Psoas muscle (tissue), 8 donors: ENCODE results near the gene CEMIP2. TPM values are rescaled to one million over a fixed set of nuclear protein-coding genes. Genes with fewer than 3 reads are reported as not detected.

Experiments
- ATAC-seq, 4 donors: fragments of 200-7000 bp; cut with Tn5 transposase; one replicate each; pipeline ENCODE4 v1.9.1; 2020; ENCODE audit warnings: moderate library complexity in 3 of 4, mild to moderate bottlenecking in 2 of 4
- DNase-seq, 2 donors: peaks; one replicate each; pipeline ENCODE4 v3.0.0-alpha.2; 2020
- H3K27ac ChIP-seq: fragments of 200-600 bp; one replicate; pipeline ENCODE4 v1.8.0; 2022
- H3K27me3 ChIP-seq, 3 donors: fragments of 200-600 bp in 1 of 3; one replicate each; pipeline versions ENCODE4 v1.6.1 to v1.8.0; 2013 to 2022; ENCODE audit warnings: low read length in 2 of 3, mild to moderate bottlenecking in 2 of 3, moderate library complexity in 1 of 3; ENCODE audit not compliant: insufficient read depth in 3 of 3
- H3K36me3 ChIP-seq, 2 donors: fragments of 200-600 bp in 1 of 2; one replicate each; pipeline versions ENCODE4 v1.6.1 to v1.8.0; 2013 to 2022; ENCODE audit warnings: low read depth in 1 of 2, mild to moderate bottlenecking in 1 of 2, moderate library complexity in 1 of 2; ENCODE audit not compliant: insufficient read depth in 1 of 2
- H3K4me1 ChIP-seq: fragments of 200-600 bp; one replicate; pipeline ENCODE4 v1.8.0; 2022
- H3K4me3 ChIP-seq: fragments of 200-600 bp; one replicate; pipeline ENCODE4 v1.8.0; 2022; ENCODE audit warnings: mild to moderate bottlenecking
- H3K9me3 ChIP-seq: fragments of 200-600 bp; one replicate; pipeline ENCODE4 v1.8.0; 2022
- CTCF ChIP-seq: fragments of 200-600 bp; IDR thresholded peaks from one replicate; pipeline ENCODE4 v1.8.0; 2022; ENCODE audit warnings: antibody characterized with exemption
- WGBS, 3 donors: extraction: QIAGEN DNeasy Blood & Tissue Kit; methylation state at CpG; one replicate each; pipeline versions ENCODE4 v1.1.6 to v1.1.7; 2013; 5-methylcytosine and 5-hydroxymethylcytosine counted together
- intact Hi-C, 2 donors: fragments of 100-400 bp; cut with DNase I; formaldehyde crosslinking; loops; one replicate each; pipeline versions ENCODE4 v1.11.0 to v1.14.2; 2022
- polyA plus RNA-seq, 3 donors: library from polyadenylated mRNA; stranded (reverse); fragments of 200-250 nt; gene quantifications; one replicate each; pipeline ENCODE4 v1.2.3, GENCODE V29; 2013
- total RNA-seq, 4 donors: library from RNA; stranded (reverse); fragmentation: NEBNext Ultra II Directional in 2 of 4; extraction: Animal tissue kit (Norgen Biotek cat#: 25700) in 2 of 4; gene quantifications; one replicate each; pipeline versions ENCODE4 v1.2.1 to v1.2.4, GENCODE V29; 2021 to 2023
- donor health status: healthy with polysubstance abuse.
- donor health status: DM: no; HTN: no; CAD: no; lungs with moderate emphysema.
- donor health status: Bipolar disorder and iron deficiency.
- donor health status: healthy.
- donor health status: DM: yes; HTN: yes; CAD: no.
- donor health status: DM: no; HTN: no; CAD: no.
- donor health status: DM: no; HTN: no; CAD: no.
- donor health status: DM: yes; HTN: yes; CAD: no.

The CEMIP2 gene
- total and polyA plus RNA-seq, 7 donors, result 5.9 to 20.3 (median 9.6) TPM

DNA sequence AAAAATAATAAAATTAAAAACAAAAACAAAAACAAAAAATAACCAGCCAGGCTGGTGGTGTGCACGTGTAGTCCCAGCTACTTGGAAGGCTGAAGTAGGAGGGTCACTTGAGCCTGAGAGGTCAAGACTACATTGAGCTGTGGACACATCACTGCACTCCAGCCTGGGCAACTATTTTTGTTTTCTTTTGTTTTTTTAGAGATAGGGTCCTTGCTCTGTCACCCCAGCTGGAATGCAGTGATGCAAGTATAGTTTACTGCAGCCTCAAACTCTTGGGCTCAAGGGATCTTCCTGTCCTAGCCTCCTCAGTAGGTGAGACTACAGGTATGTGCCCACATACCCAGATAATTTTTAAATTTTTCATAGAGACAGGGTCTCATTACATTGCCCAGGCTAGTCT is 80.6 kb downstream of the CEMIP2 start:
- no peak for DNase-seq
- intact Hi-C loops, result no loop called here
- WGBS, 3 donors, result 76 to 83% (median 78%) methylated on average over 1 of the region's 1 CpG
- H3K27me3 ChIP-seq, result no peaks in the 10 kb centered on the region
- H3K9me3 ChIP-seq, result no peaks in the 10 kb centered on the region
- no peak overlapping the region for H3K4me3 ChIP-seq
- H3K36me3 ChIP-seq, result peaks cover 0 to 39% of the 10 kb centered on the region in 2 donors
- no peak for TF ChIP-seq CTCF
- H3K4me1 ChIP-seq, result peaks cover 5% of the 10 kb centered on the region
- ATAC-seq, result no peak
- no peak overlapping the region for H3K27ac ChIP-seq

DNA sequence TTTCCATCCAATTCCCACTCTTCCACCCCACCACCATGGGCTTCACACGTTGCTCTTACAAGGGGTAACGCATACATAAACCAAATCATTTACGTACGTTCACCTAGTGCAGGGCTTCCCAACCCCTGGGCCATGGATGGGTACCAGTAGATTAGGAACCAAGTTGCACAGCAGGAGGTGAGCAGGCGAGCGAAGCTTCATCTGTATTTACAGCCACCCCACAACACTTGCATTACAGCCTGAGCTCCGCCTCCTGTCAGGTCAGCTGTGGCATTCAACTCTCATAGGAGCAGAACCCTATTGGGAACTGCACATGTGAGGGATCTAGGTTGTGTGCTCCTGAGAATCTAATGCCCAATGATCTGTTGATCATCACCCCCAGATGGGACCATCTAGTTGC is 82.3 kb downstream of the CEMIP2 start:
- peaks cover 0 to 39% of the 10 kb centered on the region in 2 donors for H3K36me3 ChIP-seq
- H3K27ac ChIP-seq, result no peak overlapping the region
- DNase-seq, result no peak
- no peaks in the 10 kb centered on the region for H3K27me3 ChIP-seq
- no peaks in the 10 kb centered on the region for H3K4me1 ChIP-seq
- intact Hi-C loops, result no loop called here
- TF ChIP-seq CTCF, result no peak
- ATAC-seq, result no peak
- H3K9me3 ChIP-seq, result no peaks in the 10 kb centered on the region
- no peak overlapping the region for H3K4me3 ChIP-seq
- WGBS, 3 donors, result 92 to 94% (median 93%) methylated on average over 7 of the region's 7 CpGs

DNA sequence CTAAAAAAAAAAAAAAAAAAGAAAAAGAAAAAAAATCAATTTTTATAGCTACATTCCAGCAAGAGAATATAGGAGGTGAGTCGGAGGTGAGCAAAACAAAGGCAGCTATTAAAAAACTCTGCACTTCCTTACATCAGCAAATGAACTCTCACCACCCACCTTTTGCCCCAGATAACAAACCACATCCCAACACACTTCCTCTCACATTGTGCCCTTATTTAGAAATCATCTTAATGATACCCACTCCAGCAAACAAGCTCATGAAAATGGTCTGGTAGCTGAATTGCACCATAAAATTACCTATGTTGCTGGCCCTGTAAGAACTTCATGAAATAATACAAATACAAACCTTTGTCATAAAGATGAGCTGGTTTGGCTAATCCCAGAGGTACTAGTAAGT is 82.9 kb downstream of the CEMIP2 start:
- no peaks in the 10 kb centered on the region for H3K4me1 ChIP-seq
- no peak for ATAC-seq
- no peak overlapping the region for H3K27ac ChIP-seq
- no peaks in the 10 kb centered on the region for H3K9me3 ChIP-seq
- 57 to 82% (median 70%) methylated on average over 1 of the region's 1 CpG for WGBS, 3 donors
- no peak for DNase-seq
- no peaks in the 10 kb centered on the region for H3K27me3 ChIP-seq
- no peak overlapping the region for H3K4me3 ChIP-seq
- intact Hi-C loops, result no loop called here
- peaks cover 0 to 37% of the 10 kb centered on the region in 2 donors for H3K36me3 ChIP-seq
- TF ChIP-seq CTCF, result no peak

DNA sequence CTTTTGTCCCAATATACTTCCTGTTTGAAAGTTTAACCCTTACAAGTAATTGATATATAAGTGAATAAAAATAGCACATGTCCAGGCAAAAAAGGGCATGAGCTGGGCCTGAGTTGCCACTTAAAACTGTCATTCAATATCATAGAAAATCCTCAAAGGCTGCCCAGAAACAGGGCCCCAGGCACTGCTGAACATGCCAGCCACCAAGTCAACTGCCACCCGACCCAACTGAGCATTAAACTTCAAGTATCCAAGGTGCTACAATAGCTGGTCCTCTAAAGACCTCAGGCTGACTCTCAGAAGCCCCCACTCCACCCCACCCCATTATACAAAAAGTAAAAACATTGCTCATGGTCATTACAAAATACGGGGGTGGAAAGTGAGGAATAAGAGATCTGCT is 83.7 kb downstream of the CEMIP2 start:
- no peak for ATAC-seq
- intact Hi-C loops, result no loop called here
- H3K4me1 ChIP-seq, result no peaks in the 10 kb centered on the region

More for the DNA sequence above, 83.7 kb downstream of the CEMIP2 start:
- no peak for TF ChIP-seq CTCF
- peaks cover 0 to 29% of the 10 kb centered on the region in 2 donors for H3K36me3 ChIP-seq
- no peak overlapping the region for H3K4me3 ChIP-seq
- no peak overlapping the region for H3K27ac ChIP-seq
- WGBS, 3 donors, result 63 to 75% (median 72%) methylated on average over 2 of the region's 2 CpGs
- H3K27me3 ChIP-seq, result no peaks in the 10 kb centered on the region
- DNase-seq, result no peak
- H3K9me3 ChIP-seq, result no peaks in the 10 kb centered on the region
